OCI-LY1 (cell line): Measurements from ENCODE around the gene TEKT1.
"Not testable (repeated sequence)": the region's sequence is repeated elsewhere in the genome, so short reads cannot be mapped to it uniquely, and the experiment has no call there.

Experiments
- H2AFZ ChIP-seq: fragments of 200-600 bp; sonication (generic), shearing (Covaris generic); 2 replicates; pipeline ENCODE4 v1.6.0; 2014; ENCODE audit warnings: antibody characterized with exemption, mild to moderate bottlenecking, low read length
- H3F3A ChIP-seq: fragments of 200-600 bp; sonication (generic), shearing (Covaris generic); 2 replicates; pipeline ENCODE4 v1.6.0; 2014; ENCODE audit warnings: mild to moderate bottlenecking, antibody characterized with exemption, low read length, moderate library complexity; ENCODE audit not compliant: insufficient read depth
- H3K27ac ChIP-seq: fragments of 200-600 bp; sonication (generic); 2 replicates; pipeline ENCODE4 v1.5.1; 2014; ENCODE audit warnings: low read length, mixed run types, mild to moderate bottlenecking, low read depth; ENCODE audit not compliant: poor library complexity, severe bottlenecking
- H3K27me3 ChIP-seq: fragments of 200-600 bp; sonication (generic); 2 replicates; pipeline ENCODE4 v1.6.0; 2014; ENCODE audit warnings: antibody characterized with exemption, mild to moderate bottlenecking, low read length, moderate library complexity; ENCODE audit not compliant: insufficient read depth
- H3K36me3 ChIP-seq: fragments of 200-600 bp; sonication (generic); 2 replicates; pipeline ENCODE4 v1.6.1; 2014; ENCODE audit warnings: mild to moderate bottlenecking, antibody characterized with exemption, low read length, moderate library complexity, mixed read lengths; ENCODE audit not compliant: insufficient read depth
- H3K4me1 ChIP-seq: fragments of 200-600 bp; sonication (generic); 2 replicates; pipeline ENCODE4 v1.5.1; 2014; ENCODE audit warnings: mild to moderate bottlenecking, low read length, moderate library complexity; ENCODE audit not compliant: insufficient read depth, severe bottlenecking
- H3K4me2 ChIP-seq: fragments of 200-600 bp; sonication (generic), shearing (Covaris generic); 2 replicates; pipeline ENCODE4 v1.6.1; 2014; ENCODE audit warnings: low read length
- H3K4me3 ChIP-seq: fragments of 200-600 bp; sonication (generic); 2 replicates; pipeline ENCODE4 v1.5.1; 2014; ENCODE audit warnings: low read length, low read depth, mild to moderate bottlenecking, mixed read lengths; ENCODE audit not compliant: poor library complexity, severe bottlenecking
- H3K79me2 ChIP-seq: fragments of 200-600 bp; shearing (Covaris generic); 2 replicates; pipeline ENCODE4 v1.6.1; 2016; ENCODE audit warnings: mixed run types, low read length, mixed read lengths; ENCODE audit not compliant: insufficient read depth
- H3K9ac ChIP-seq: fragments of 200-600 bp; sonication (generic), shearing (Covaris generic); 2 replicates; pipeline ENCODE4 v1.6.1; 2014; ENCODE audit warnings: mild to moderate bottlenecking, low read length, mixed read lengths
- H3K9me2 ChIP-seq: fragments of 200-600 bp; sonication (generic), shearing (Covaris generic); 2 replicates; pipeline ENCODE4 v1.6.1; 2014; ENCODE audit warnings: low read depth, mild to moderate bottlenecking, low read length, mixed read lengths
- H3K9me3 ChIP-seq: fragments of 200-600 bp; shearing (Covaris generic); 2 replicates; pipeline ENCODE4 v1.6.1; 2014; ENCODE audit warnings: low read length, mixed read lengths
- H4K20me1 ChIP-seq: fragments of 200-600 bp; sonication (generic), shearing (Covaris generic); 2 replicates; pipeline ENCODE4 v1.6.0; 2016; ENCODE audit warnings: mild to moderate bottlenecking, low read length; ENCODE audit not compliant: insufficient read depth
- CTCF ChIP-seq: fragments of 200-600 bp; sonication (generic), shearing (Covaris generic); IDR thresholded peaks from 2 replicates; pipeline ENCODE4 v1.5.1; 2017; ENCODE audit warnings: mild to moderate bottlenecking, antibody characterized with exemption, low read length, moderate library complexity, mixed read lengths
- EZH2 ChIP-seq: fragments of 200-600 bp; sonication (generic), shearing (Covaris generic); IDR thresholded peaks from 2 replicates; pipeline ENCODE4 v1.8.0; 2017; ENCODE audit warnings: borderline replicate concordance, mixed run types, mild to moderate bottlenecking, antibody characterized with exemption, low read length, moderate library complexity, mixed read lengths

TEKT1 gene

GRCh38 chr17:6831661-6832263, at the start of gene TEKT1:
TEKT1 (minus strand) TSS chr17:6831729; CDS start chr17:6830376, 1,353 bp downstream.
- Histone ChIP-seq H3K27me3 (0 out of 2 replicates have a peak, but pooled peaks cover 4% of the 10 kb centered on the region), H3K9ac (no peak within 1 kb of the TSS), H3F3A (no peaks in the 10 kb centered on the region), H3K4me1 (no peaks in the 10 kb centered on the region), H3K4me2 (no peak within 1 kb of the TSS), H3K79me2 (no peaks in the 10 kb centered on the region), H3K36me3 (no peaks in the 10 kb centered on the region), H3K9me2 (no peaks in the 10 kb centered on the region), H3K27ac (no peak within 1 kb of the TSS), H4K20me1 (no peaks in the 10 kb centered on the region), H2AFZ (no peak within 1 kb of the TSS), H3K4me3 (no peak within 1 kb of the TSS), H3K9me3 (no peaks in the 10 kb centered on the region)
- no peak for TF ChIP-seq EZH2
- TF ChIP-seq CTCF, result no peak

GRCh38 chr17:6879221-6879975, 47.9 kb upstream of the TEKT1 start:
- not testable (repeated sequence) for H3K9me3 ChIP-seq, H3K4me3 ChIP-seq, H3K9me2 ChIP-seq, H4K20me1 ChIP-seq, H3K9ac ChIP-seq, H3K4me2 ChIP-seq, H3K27ac ChIP-seq, H3K79me2 ChIP-seq, H3K4me1 ChIP-seq, H3F3A ChIP-seq, H3K36me3 ChIP-seq, H3K27me3 ChIP-seq, H2AFZ ChIP-seq

GRCh38 chr17:6875276-6875675, 43.7 kb upstream of the TEKT1 start:
- not testable (repeated sequence) for H3K4me2 ChIP-seq, H3K4me3 ChIP-seq, H3K27me3 ChIP-seq, H3F3A ChIP-seq, H3K9me3 ChIP-seq, H4K20me1 ChIP-seq, H3K79me2 ChIP-seq, H3K4me1 ChIP-seq, H3K36me3 ChIP-seq, H3K27ac ChIP-seq, H2AFZ ChIP-seq, H3K9me2 ChIP-seq, H3K9ac ChIP-seq

GRCh38 chr17:6872936-6873335, 41.4 kb upstream of the TEKT1 start:
- no peak overlapping the region for H3K4me2 ChIP-seq
- no peak for TF ChIP-seq CTCF
- no peak for TF ChIP-seq EZH2
- H3F3A ChIP-seq, result no peaks in the 10 kb centered on the region
- no peak overlapping the region for H3K27ac ChIP-seq
- H3K4me3 ChIP-seq, result no peak overlapping the region
- no peaks in the 10 kb centered on the region for H4K20me1 ChIP-seq
- no peaks in the 10 kb centered on the region for H3K79me2 ChIP-seq
- H3K9me2 ChIP-seq, result no peaks in the 10 kb centered on the region
- no peaks in the 10 kb centered on the region for H3K9me3 ChIP-seq
- no peak overlapping the region for H3K9ac ChIP-seq
- no peaks in the 10 kb centered on the region for H3K27me3 ChIP-seq
- H2AFZ ChIP-seq, result no peak overlapping the region
- H3K36me3 ChIP-seq, result no peaks in the 10 kb centered on the region; the same call in 1 of the 2 replicates
- no peaks in the 10 kb centered on the region for H3K4me1 ChIP-seq
